GM12873 (cell line): ENCODE data around the gene DAND5.

Experiments used
- TF ChIP-seq, protein P1 (sequence below): IDR thresholded peaks from 2 replicates; pipeline ENCODE4 v1.5.1; 2012; ENCODE audit warnings: low read depth, mild to moderate bottlenecking, moderate library complexity, low read length, control low read depth; ENCODE audit not compliant: insufficient read depth; ENCODE audit errors: missing control alignments

The DAND5 gene

GRCh38 chr19:13007292-13008045, 38.1 kb downstream of the DAND5 start:
- TF ChIP-seq, protein P1, sequence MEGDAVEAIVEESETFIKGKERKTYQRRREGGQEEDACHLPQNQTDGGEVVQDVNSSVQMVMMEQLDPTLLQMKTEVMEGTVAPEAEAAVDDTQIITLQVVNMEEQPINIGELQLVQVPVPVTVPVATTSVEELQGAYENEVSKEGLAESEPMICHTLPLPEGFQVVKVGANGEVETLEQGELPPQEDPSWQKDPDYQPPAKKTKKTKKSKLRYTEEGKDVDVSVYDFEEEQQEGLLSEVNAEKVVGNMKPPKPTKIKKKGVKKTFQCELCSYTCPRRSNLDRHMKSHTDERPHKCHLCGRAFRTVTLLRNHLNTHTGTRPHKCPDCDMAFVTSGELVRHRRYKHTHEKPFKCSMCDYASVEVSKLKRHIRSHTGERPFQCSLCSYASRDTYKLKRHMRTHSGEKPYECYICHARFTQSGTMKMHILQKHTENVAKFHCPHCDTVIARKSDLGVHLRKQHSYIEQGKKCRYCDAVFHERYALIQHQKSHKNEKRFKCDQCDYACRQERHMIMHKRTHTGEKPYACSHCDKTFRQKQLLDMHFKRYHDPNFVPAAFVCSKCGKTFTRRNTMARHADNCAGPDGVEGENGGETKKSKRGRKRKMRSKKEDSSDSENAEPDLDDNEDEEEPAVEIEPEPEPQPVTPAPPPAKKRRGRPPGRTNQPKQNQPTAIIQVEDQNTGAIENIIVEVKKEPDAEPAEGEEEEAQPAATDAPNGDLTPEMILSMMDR = no peak

GRCh38 chr19:13008926-13009787, 39.8 kb downstream of the DAND5 start:
- TF ChIP-seq, protein P1 = no peak

DNA sequence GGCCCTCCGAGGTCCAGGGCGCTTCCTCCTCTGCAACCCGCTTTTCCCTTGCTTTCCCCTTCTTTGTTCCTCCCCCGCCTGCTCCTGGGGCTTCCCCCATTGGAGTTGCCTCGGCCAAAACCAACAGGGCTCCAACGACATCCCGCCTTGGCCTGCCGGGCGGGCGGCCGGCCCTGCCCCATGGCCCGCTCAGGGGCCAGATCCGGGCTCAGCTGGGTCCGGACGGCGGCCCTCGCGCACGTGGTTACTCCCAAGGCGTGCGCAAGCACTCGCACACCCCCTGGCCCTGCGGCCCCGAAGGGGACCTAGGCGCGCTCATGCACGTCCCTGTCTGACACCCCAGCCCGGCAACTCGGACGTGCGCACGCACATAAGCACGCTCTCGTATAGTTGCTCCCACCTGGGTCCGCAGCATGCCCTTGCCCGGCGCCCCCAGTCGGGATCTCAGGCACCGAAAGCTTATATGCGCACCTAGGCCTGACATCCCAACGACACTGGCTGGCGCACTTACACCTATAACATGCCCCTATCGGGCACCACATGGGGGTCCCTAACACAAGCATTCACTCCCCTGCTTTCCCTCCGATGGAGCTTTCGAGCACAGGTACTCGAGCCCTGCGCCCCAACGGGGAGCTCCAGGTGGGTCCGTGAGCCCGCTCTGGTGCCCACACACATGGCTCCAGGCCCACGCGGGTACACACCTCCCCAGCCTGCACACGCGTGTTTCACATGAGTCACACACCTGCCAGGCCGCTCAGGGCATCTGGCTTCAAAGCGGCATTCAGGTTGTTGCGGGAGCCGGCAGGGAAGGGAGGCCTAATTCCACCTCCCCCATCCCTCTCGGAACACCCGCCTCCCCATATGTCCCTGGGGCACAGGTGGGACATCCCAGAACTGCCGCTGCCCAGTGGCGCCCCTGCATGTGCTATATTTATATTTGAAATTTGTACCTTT, 40.9 kb downstream of the DAND5 start:
- TF ChIP-seq, protein P1 = no peak

DNA sequence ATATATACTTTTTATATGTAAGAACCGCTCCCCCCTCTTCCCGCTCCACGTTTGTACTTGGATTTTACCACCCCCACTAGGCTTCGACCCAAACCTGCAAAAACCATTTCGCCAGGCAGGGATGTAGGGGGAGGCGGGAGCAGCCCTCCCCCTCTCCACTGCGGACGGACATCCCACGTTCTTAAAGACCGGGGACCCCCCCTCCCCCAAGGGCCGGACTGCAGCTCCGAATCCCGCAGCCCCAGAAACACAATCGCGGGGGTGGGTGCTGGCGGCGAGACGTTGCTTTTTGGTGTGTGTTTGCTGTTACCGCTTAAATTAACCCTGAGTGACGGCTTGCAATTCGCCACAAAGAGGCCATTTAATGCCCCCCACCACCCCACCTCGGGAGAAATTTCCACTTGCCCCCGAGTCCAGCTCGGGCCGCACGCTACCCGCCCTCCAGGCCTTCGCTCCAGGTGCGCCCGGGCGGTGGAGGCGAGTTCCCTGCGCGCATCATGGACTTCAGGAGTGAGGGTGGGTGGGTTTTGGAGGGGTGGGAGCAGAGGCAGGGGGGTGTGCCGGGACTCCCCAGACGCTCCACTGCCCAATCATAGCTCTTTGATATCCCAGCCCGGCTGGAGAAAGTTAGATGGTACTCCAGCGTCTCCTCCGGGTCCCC, 41.7 kb downstream of the DAND5 start:
- TF ChIP-seq, protein P1 = no peak

DNA sequence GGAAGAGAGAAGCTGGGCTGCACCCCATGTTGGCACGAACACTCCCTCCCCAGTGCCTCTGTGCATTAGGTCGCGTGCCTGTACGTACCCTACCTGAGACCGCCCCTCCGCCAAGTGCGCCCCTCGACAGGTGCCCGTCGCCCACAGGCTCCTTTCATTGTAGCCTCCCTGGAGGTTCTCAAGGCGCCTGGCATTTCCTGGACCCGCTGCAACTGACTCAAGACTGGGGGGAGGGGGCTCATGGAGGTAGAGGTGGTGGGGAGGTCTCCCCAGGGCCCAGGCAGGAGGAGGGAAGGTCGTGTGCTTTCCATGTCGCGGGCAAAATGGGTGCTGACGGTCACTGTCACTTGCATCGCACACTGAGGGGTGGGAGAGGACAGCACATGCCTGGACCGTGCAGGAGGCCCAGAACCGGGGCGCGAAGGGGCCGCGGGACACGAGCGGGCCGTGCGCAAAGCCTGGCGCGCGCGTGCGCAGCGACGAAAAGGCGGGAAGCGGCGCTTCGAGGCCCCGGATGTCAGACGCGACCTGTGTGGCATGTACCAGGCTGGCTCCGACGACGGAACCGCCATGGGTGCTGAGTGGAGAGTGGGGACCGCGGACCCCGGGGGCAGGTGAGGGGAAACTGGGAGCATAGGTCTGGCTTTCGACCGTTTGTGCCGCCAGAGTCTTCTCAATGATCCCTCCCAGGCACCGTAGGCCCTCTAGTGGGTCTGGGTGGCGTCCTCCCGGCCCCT, 42.4 kb downstream of the DAND5 start:
- TF ChIP-seq, protein P1 = no peak

GRCh38 chr19:13012390-13012689, 43.0 kb downstream of the DAND5 start:
- TF ChIP-seq, protein P1 = no peak
